ENCODE results near the gene ARHGAP31. TPM values are rescaled to one million over a fixed set of nuclear protein-coding genes. Genes with fewer than 3 reads are reported as not detected.

ARHGAP31 gene
- total RNA-seq, 4 donors from 2014 or later = 21.8 to 48.7 (median 22.9) TPM

- WGBS, 2 donors = 62 to 79% methylated on average over 1 of the region's 1 CpG
These were observed 82.6 kb downstream of the ARHGAP31 start for GRCh38 chr3:119376758-119377157.

GRCh38 chr3:119378259-119378803 is 84.1 kb downstream of the ARHGAP31 start:
- no peak for DNase-seq (ENCODE audit: low spot score in 2 of 2)
- 66 to 69% methylated on average over 8 of the region's 8 CpGs for WGBS, 2 donors
- TF ChIP-seq CTCF (IDR thresholded peaks at IDR 0.05) = no peak
- TF ChIP-seq POLR2A (IDR thresholded peaks at IDR 0.05) = no peak
- H3K4me3 ChIP-seq (ENCODE audit: low read depth, poor library complexity, severe bottlenecking) = no peak overlapping the region
- intact Hi-C loops (cut with DNase I; ENCODE audit: low total_unique reads) = no loop called here

More at GRCh38 chr3:119376758-119377157, 82.6 kb downstream of the ARHGAP31 start:
- intact Hi-C loops (cut with DNase I; ENCODE audit: low total_unique reads) = no loop called here
- DNase-seq (ENCODE audit: low spot score in 2 of 2) = no peak
- TF ChIP-seq CTCF (IDR thresholded peaks at IDR 0.05) (no peak), POLR2A (IDR thresholded peaks at IDR 0.05) (no peak)
- no peak overlapping the region for H3K4me3 ChIP-seq (ENCODE audit: low read depth, poor library complexity, severe bottlenecking)

GRCh38 chr3:119380697-119381096 is 86.5 kb downstream of the ARHGAP31 start:
- intact Hi-C loops (cut with DNase I; ENCODE audit: low total_unique reads) = no loop called here
- no peak for DNase-seq (ENCODE audit: low spot score in 2 of 2)
- 75 to 79% methylated on average over 3 of the region's 3 CpGs for WGBS, 2 donors
- no peak for TF ChIP-seq CTCF (IDR thresholded peaks at IDR 0.05)
- no peak for TF ChIP-seq POLR2A (IDR thresholded peaks at IDR 0.05)
- no peak overlapping the region for H3K4me3 ChIP-seq (ENCODE audit: low read depth, poor library complexity, severe bottlenecking)

- no peak for TF ChIP-seq POLR2A (IDR thresholded peaks at IDR 0.05)
- no peak for TF ChIP-seq CTCF (IDR thresholded peaks at IDR 0.05)
- no peak for DNase-seq (ENCODE audit: low spot score in 2 of 2)
- intact Hi-C loops (cut with DNase I; ENCODE audit: low total_unique reads) = no loop called here
- H3K4me3 ChIP-seq (ENCODE audit: low read depth, poor library complexity, severe bottlenecking) = no peak overlapping the region
- 92 to 95% methylated on average over 7 of the region's 7 CpGs for WGBS, 2 donors
These were observed 88.0 kb downstream of the ARHGAP31 start for GRCh38 chr3:119382134-119382533.

- no peak for TF ChIP-seq CTCF (IDR thresholded peaks at IDR 0.05)
- H3K4me3 ChIP-seq (ENCODE audit: low read depth, poor library complexity, severe bottlenecking) = no peak overlapping the region
- intact Hi-C loops (cut with DNase I; ENCODE audit: low total_unique reads) = no loop called here
- WGBS, 2 donors = 77 to 95% methylated on average over 8 of the region's 8 CpGs
- no peak for DNase-seq (ENCODE audit: low spot score in 2 of 2)
These were observed 94.4 kb downstream of the ARHGAP31 start for GRCh38 chr3:119388577-119388976.

- intact Hi-C loops (cut with DNase I; ENCODE audit: low total_unique reads) = no loop called here
- 91 to 97% methylated on average over 2 of the region's 2 CpGs for WGBS, 2 donors
- DNase-seq (ENCODE audit: low spot score in 2 of 2) = no peak
- H3K4me3 ChIP-seq (ENCODE audit: low read depth, poor library complexity, severe bottlenecking) = no peak overlapping the region
- no peak for TF ChIP-seq POLR2A (IDR thresholded peaks at IDR 0.05)
- no peak for TF ChIP-seq CTCF (IDR thresholded peaks at IDR 0.05)
These were observed 101.8 kb downstream of the ARHGAP31 start for GRCh38 chr3:119395923-119396358.
